ENCODE results near the gene OR4D1. TPM values are rescaled to one million over a fixed set of nuclear protein-coding genes. Genes with fewer than 3 reads are reported as not detected.

OR4D1 gene
- total and polyA plus RNA-seq, 2 of the 13 experiments (the other 11 are each of a cell fraction or from before 2014, with no cell fraction given) = not detected

DNA sequence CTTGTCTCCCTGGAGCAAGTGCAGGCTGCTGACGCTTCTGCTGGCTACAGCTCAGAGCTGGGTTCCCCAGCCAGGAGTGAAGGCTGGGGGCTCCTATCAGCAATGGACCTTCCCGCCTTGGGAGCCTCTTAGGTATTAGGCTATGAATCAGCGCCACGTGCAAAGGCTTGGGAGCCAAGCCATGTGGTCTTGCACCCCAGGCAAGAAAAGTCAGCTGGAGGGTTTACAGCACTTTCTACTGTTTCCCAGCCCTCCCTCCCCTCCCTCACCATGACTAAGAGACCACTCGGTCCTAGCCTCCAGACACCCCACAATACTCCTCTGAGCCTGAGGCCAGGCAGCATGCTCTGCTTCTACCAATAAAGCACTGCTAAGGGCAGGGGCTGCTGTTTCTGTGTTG is 56.6 kb downstream of the OR4D1 start:
- no peak for DNase-seq (ENCODE audit: low spot score)
- TF ChIP-seq TOE1 (CRISPR knock-in tag; IDR thresholded peaks at IDR 0.05) (no peak), CBX1 (IDR thresholded peaks at IDR 0.05; ENCODE audit: low read depth) (no peak), GATA4 (IDR thresholded peaks at IDR 0.05; ENCODE audit: borderline replicate concordance, low read depth) (no peak), POLR2G (IDR thresholded peaks at IDR 0.05; ENCODE audit: low read depth, low read length) (no peak), MTA3 (CRISPR knock-in tag; IDR thresholded peaks at IDR 0.05) (no peak), SMYD3 (CRISPR knock-in tag; IDR thresholded peaks at IDR 0.05) (no peak), CBFB (CRISPR knock-in tag; IDR thresholded peaks at IDR 0.05) (no peak), MZF1 (CRISPR knock-in tag; IDR thresholded peaks at IDR 0.05; ENCODE audit: borderline replicate concordance) (no peak), ZNF44 (CRISPR knock-in tag; IDR thresholded peaks at IDR 0.05) (no peak), ZNF652 (CRISPR knock-in tag; IDR thresholded peaks at IDR 0.05; ENCODE audit: borderline replicate concordance, low read depth) (no peak), SP140L (CRISPR knock-in tag; IDR thresholded peaks at IDR 0.05; ENCODE audit: borderline replicate concordance) (no peak), ARID2 (CRISPR knock-in tag; IDR thresholded peaks at IDR 0.05; ENCODE audit: borderline replicate concordance) (no peak), ZNF598 (CRISPR knock-in tag; IDR thresholded peaks at IDR 0.05; ENCODE audit: borderline replicate concordance) (no peak), ARNT2 (CRISPR knock-in tag; IDR thresholded peaks at IDR 0.05; ENCODE audit: low read depth) (no peak), ZNF441 (CRISPR knock-in tag; IDR thresholded peaks at IDR 0.05; ENCODE audit: borderline replicate concordance) (no peak)
- TF ChIP-seq, protein P1, sequence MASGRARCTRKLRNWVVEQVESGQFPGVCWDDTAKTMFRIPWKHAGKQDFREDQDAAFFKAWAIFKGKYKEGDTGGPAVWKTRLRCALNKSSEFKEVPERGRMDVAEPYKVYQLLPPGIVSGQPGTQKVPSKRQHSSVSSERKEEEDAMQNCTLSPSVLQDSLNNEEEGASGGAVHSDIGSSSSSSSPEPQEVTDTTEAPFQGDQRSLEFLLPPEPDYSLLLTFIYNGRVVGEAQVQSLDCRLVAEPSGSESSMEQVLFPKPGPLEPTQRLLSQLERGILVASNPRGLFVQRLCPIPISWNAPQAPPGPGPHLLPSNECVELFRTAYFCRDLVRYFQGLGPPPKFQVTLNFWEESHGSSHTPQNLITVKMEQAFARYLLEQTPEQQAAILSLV (CRISPR knock-in tag; IDR thresholded peaks at IDR 0.05; ENCODE audit: borderline replicate concordance) = no peak
- Histone ChIP-seq H3K9ac (ENCODE audit: insufficient read depth, low read depth, low read length) (no peak overlapping the region), H3K4me2 (ENCODE audit: low read depth, low read length) (no peak overlapping the region), H4K20me1 (ENCODE audit: insufficient read depth, low read length) (no peaks in the 10 kb centered on the region), H3K27ac (ENCODE audit: extremely low read length, insufficient read depth, low read length) (no peak overlapping the region), H3K4me1 (ENCODE audit: insufficient read depth, low read length) (peaks cover 10% of the 10 kb centered on the region; the same call in 1 of the 2 replicates), H2AFZ (ENCODE audit: low read length) (no peak overlapping the region), H3K4me3 (replicated peaks in 1 of 3; ENCODE audit: insufficient read depth in 1 of 3, low read depth in 2 of 3, low read length in 3 of 3) (no peak overlapping the region), H3K9me3 (ENCODE audit: low read length) (no peaks in the 10 kb centered on the region), H3K36me3 (replicated peaks in 1 of 2; ENCODE audit: control insufficient read depth in 1 of 2, insufficient read depth in 2 of 2, low read length in 2 of 2) (peaks cover 7 to 25% of the 10 kb centered on the region in 2 experiments), H3K79me2 (ENCODE audit: insufficient read depth, low read length) (no peaks in the 10 kb centered on the region), H3K27me3 (ENCODE audit: control insufficient read depth in 1 of 2, insufficient read depth in 2 of 2, low read length in 2 of 2) (0 out of 5 replicates have a peak, but pooled peaks cover 0 to 3% of the 10 kb centered on the region in 2 experiments)
- POLR2A ChIA-PET = no interaction called here
- 94% methylated on average over 4 of the region's 5 CpGs for WGBS (ENCODE audit: low lambda C conversion rate)
- ATAC-seq = no peak
- intact Hi-C loops (cut with micrococcal nuclease; ENCODE audit: unreplicated experiment) (no loop called here), in situ Hi-C loops (cut with HindIII; ENCODE audit: extremely low pct_ligation_motif_present, low pct_unique_long_range_greater_than_20kb) (no loop called here)
- CTCF ChIA-PET (ENCODE audit: low intra/inter-chr PET ratio, low total read pairs) = no interaction called here
- no TSS peak for BruUV-seq (replicated peaks)
- FAIRE-seq = no peak

Measured in HepG2 (cell line).